Esophagus muscularis mucosa (tissue), 3 donors: ENCODE measurements around the gene TMEM169.

Source experiments
- POLR2A ChIP-seq: fragments of 450-650 bp; IDR thresholded peaks from one replicate; pipeline ENCODE4 v1.6.1; 2017; ENCODE audit warnings: antibody characterized with exemption, moderate library complexity, mild to moderate bottlenecking, low read depth
- POLR2AphosphoS5 ChIP-seq, 2 donors: sonication (generic); formaldehyde crosslinking; IDR thresholded peaks; one replicate each; pipeline ENCODE4 v1.6.1; 2017; ENCODE audit warnings: antibody characterized with exemption in 2 of 2
- TF ChIP-seq, protein P1 (sequence below), 3 experiments: fragments of 200-600 bp in 2 of 3; fragments of 450-650 bp in 1 of 3; sonication (generic) in 2 of 3; IDR thresholded peaks; one replicate each; pipeline ENCODE4 v1.5.1; 2017 to 2019; ENCODE audit warnings: antibody characterized with exemption in 3 of 3, mild to moderate bottlenecking in 2 of 3, moderate library complexity in 1 of 3

GRCh38 chr2:216118474-216118873, 36.8 kb downstream of the TMEM169 start:
- TF ChIP-seq, protein P1, sequence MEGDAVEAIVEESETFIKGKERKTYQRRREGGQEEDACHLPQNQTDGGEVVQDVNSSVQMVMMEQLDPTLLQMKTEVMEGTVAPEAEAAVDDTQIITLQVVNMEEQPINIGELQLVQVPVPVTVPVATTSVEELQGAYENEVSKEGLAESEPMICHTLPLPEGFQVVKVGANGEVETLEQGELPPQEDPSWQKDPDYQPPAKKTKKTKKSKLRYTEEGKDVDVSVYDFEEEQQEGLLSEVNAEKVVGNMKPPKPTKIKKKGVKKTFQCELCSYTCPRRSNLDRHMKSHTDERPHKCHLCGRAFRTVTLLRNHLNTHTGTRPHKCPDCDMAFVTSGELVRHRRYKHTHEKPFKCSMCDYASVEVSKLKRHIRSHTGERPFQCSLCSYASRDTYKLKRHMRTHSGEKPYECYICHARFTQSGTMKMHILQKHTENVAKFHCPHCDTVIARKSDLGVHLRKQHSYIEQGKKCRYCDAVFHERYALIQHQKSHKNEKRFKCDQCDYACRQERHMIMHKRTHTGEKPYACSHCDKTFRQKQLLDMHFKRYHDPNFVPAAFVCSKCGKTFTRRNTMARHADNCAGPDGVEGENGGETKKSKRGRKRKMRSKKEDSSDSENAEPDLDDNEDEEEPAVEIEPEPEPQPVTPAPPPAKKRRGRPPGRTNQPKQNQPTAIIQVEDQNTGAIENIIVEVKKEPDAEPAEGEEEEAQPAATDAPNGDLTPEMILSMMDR (IDR thresholded peaks at IDR 0.05) = no peak
- no peak for TF ChIP-seq POLR2A
- TF ChIP-seq POLR2AphosphoS5 (IDR thresholded peaks at IDR 0.05) = no peak
